ENCODE results near the gene VKORC1. TPM values are rescaled to one million over a fixed set of nuclear protein-coding genes. Genes with fewer than 3 reads are reported as not detected.

Gene VKORC1
- total and polyA plus RNA-seq, 8 donors: 62.0 to 102 (median 64.8) TPM

GRCh38 chr16:31050280-31051030 is 44.1 kb downstream of the VKORC1 start:
- Histone ChIP-seq H3K36me3 (no peaks in the 10 kb centered on the region), H3K27ac (no peak overlapping the region), H3K9me3 (no peaks in the 10 kb centered on the region), H3K27me3 (no peaks in the 10 kb centered on the region), H3K4me3 (no peak overlapping the region), H3K4me1 (no peaks in the 10 kb centered on the region)
- ATAC-seq (no peak), DNase-seq (no peak)
- TF ChIP-seq CTCF (IDR thresholded peaks at IDR 0.05): no peak
- intact Hi-C loops (cut with DNase I): no loop called here

GRCh38 chr16:31043898-31044481 is 50.6 kb downstream of the VKORC1 start:
- no peaks in the 10 kb centered on the region for H3K27me3 ChIP-seq
- DNase-seq (no peak), ATAC-seq (no peak)
- no peak overlapping the region for H3K4me3 ChIP-seq
- no peaks in the 10 kb centered on the region for H3K4me1 ChIP-seq
- peaks cover 0 to 49% of the 10 kb centered on the region in 2 donors for H3K36me3 ChIP-seq
- no peak for TF ChIP-seq CTCF (IDR thresholded peaks at IDR 0.05)
- no peaks in the 10 kb centered on the region for H3K9me3 ChIP-seq
- H3K27ac ChIP-seq: no peak overlapping the region
- intact Hi-C loops (cut with DNase I): no loop called here

GRCh38 chr16:31043352-31043751 is 51.2 kb downstream of the VKORC1 start:
- H3K36me3 ChIP-seq: peaks cover 0 to 55% of the 10 kb centered on the region in 2 donors
- ATAC-seq (no peak), DNase-seq (no peak)
- intact Hi-C loops (cut with DNase I): no loop called here
- H3K27ac ChIP-seq: no peak overlapping the region
- no peaks in the 10 kb centered on the region for H3K4me1 ChIP-seq
- TF ChIP-seq CTCF (IDR thresholded peaks at IDR 0.05): no peak
- no peak overlapping the region for H3K4me3 ChIP-seq
- H3K27me3 ChIP-seq: no peaks in the 10 kb centered on the region
- no peaks in the 10 kb centered on the region for H3K9me3 ChIP-seq

- H3K4me3 ChIP-seq: no peak overlapping the region
- TF ChIP-seq CTCF (IDR thresholded peaks at IDR 0.05): no peak
- peaks cover 0 to 60% of the 10 kb centered on the region in 2 donors for H3K36me3 ChIP-seq
- DNase-seq: no peak
- H3K4me1 ChIP-seq: no peaks in the 10 kb centered on the region
- H3K27ac ChIP-seq: no peak overlapping the region
- H3K27me3 ChIP-seq: no peaks in the 10 kb centered on the region
- H3K9me3 ChIP-seq: no peaks in the 10 kb centered on the region
- intact Hi-C loops (cut with DNase I): no loop called here
- no peak for ATAC-seq
Observed at GRCh38 chr16:31042866-31043265, 51.7 kb downstream of the VKORC1 start.

Other genes starting within 250 kb of the VKORC1 start
- gene BCL7C, start 200.7 kb downstream of the VKORC1 start, total RNA-seq: 10 to 100 TPM; 25.8 to 29.3 TPM
- 10 to 100 TPM; 36.0 to 50.5 (median 46.5) TPM for gene BCL7C, start 200.7 kb downstream of the VKORC1 start, polyA plus RNA-seq (ENCODE audit: insufficient read length in 6 of 6)
- gene CTF1, start 198.2 kb downstream of the VKORC1 start, total RNA-seq: 1 to 10 TPM; 4.5 to 7.9 TPM
- 10 to 100 TPM in 2 of 6 donors, 1 to 10 TPM in 4; 8.8 to 10.5 (median 9.3) TPM for gene CTF1, start 198.2 kb downstream of the VKORC1 start, polyA plus RNA-seq (ENCODE audit: insufficient read length in 6 of 6)
- 10 to 100 TPM; 11.2 to 18.7 TPM for gene FBXL19, start 171.2 kb downstream of the VKORC1 start, total RNA-seq
- 10 to 100 TPM; 13.8 to 26.8 (median 20.9) TPM for gene FBXL19, start 171.2 kb downstream of the VKORC1 start, polyA plus RNA-seq (ENCODE audit: insufficient read length in 6 of 6)
- gene ORAI3, start 145.7 kb downstream of the VKORC1 start, total RNA-seq: 10 to 100 TPM; 20.7 to 23.2 TPM
- gene ORAI3, start 145.7 kb downstream of the VKORC1 start, polyA plus RNA-seq (ENCODE audit: insufficient read length in 6 of 6): 10 to 100 TPM; 16.9 to 20.7 (median 18.6) TPM
- 10 to 100 TPM; 12.1 to 16.4 TPM for gene SETD1A, start 137.0 kb downstream of the VKORC1 start, total RNA-seq
- gene SETD1A, start 137.0 kb downstream of the VKORC1 start, polyA plus RNA-seq (ENCODE audit: insufficient read length in 6 of 6): 10 to 100 TPM; 14.7 to 21.5 (median 15.3) TPM
- 10 to 100 TPM; 25.9 to 28.4 TPM for gene HSD3B7, start 109.6 kb downstream of the VKORC1 start, total RNA-seq
- gene HSD3B7, start 109.6 kb downstream of the VKORC1 start, polyA plus RNA-seq (ENCODE audit: insufficient read length in 6 of 6): 1 to 10 TPM; 3.9 to 5.1 (median 4.5) TPM
- gene STX1B, start 84.2 kb downstream of the VKORC1 start, total RNA-seq: under 1 TPM; 0.47 to 0.50 TPM
- under 1 TPM; 0.24 to 0.85 (median 0.60) TPM for gene STX1B, start 84.2 kb downstream of the VKORC1 start, polyA plus RNA-seq (ENCODE audit: insufficient read length in 6 of 6)
- gene STX4, start 61.2 kb downstream of the VKORC1 start, total RNA-seq: 10 to 100 TPM; 65.4 to 84.8 TPM
- gene STX4, start 61.2 kb downstream of the VKORC1 start, polyA plus RNA-seq (ENCODE audit: insufficient read length in 6 of 6): 10 to 100 TPM; 37.7 to 47.6 (median 42.0) TPM
- 10 to 100 TPM; 11.8 to 12.2 TPM for gene ZNF668, start 20.6 kb downstream of the VKORC1 start, total RNA-seq
- 1 to 10 TPM; 3.8 to 5.9 (median 5.4) TPM for gene ZNF668, start 20.6 kb downstream of the VKORC1 start, polyA plus RNA-seq (ENCODE audit: insufficient read length in 6 of 6)
- 10 to 100 TPM; 15.1 to 18.1 TPM for gene ZNF646, start 20.4 kb downstream of the VKORC1 start, total RNA-seq
- 10 to 100 TPM; 11.3 to 14.6 (median 12.9) TPM for gene ZNF646, start 20.4 kb downstream of the VKORC1 start, polyA plus RNA-seq (ENCODE audit: insufficient read length in 6 of 6)
- gene PRSS53, start 5.9 kb downstream of the VKORC1 start, total RNA-seq: 1 to 10 TPM; 1.9 to 2.9 TPM
- 1 to 10 TPM in 5 of 6 donors, under 1 TPM in 1; 0.96 to 2.9 (median 2.2) TPM for gene PRSS53, start 5.9 kb downstream of the VKORC1 start, polyA plus RNA-seq (ENCODE audit: insufficient read length in 6 of 6)
- gene BCKDK, start 13.6 kb upstream of the VKORC1 start, total RNA-seq: 10 to 100 TPM; 36.1 to 43.8 TPM
- 10 to 100 TPM; 32.8 to 40.9 (median 38.9) TPM for gene BCKDK, start 13.6 kb upstream of the VKORC1 start, polyA plus RNA-seq (ENCODE audit: insufficient read length in 6 of 6)
- gene KAT8, start 22.9 kb upstream of the VKORC1 start, total RNA-seq: 10 to 100 TPM; 49.8 to 55.0 TPM
- gene KAT8, start 22.9 kb upstream of the VKORC1 start, polyA plus RNA-seq (ENCODE audit: insufficient read length in 6 of 6): 10 to 100 TPM; 59.6 to 74.6 (median 63.9) TPM
- 100 to 1,000 TPM in 1 of 2 donors, 10 to 100 TPM in 1; 61.2 to 129 TPM for gene PRSS8, start 40.9 kb upstream of the VKORC1 start, total RNA-seq
- 100 to 1,000 TPM in 5 of 6 donors, 10 to 100 TPM in 1; 98.0 to 123 (median 107) TPM for gene PRSS8, start 40.9 kb upstream of the VKORC1 start, polyA plus RNA-seq (ENCODE audit: insufficient read length in 6 of 6)
- gene PRSS36, start 55.3 kb upstream of the VKORC1 start, total RNA-seq: 1 to 10 TPM; 4.8 to 5.8 TPM
- 1 to 10 TPM in 5 of 6 donors, under 1 TPM in 1; 0.70 to 3.3 (median 1.9) TPM for gene PRSS36, start 55.3 kb upstream of the VKORC1 start, polyA plus RNA-seq (ENCODE audit: insufficient read length in 6 of 6)
- gene FUS, start 85.3 kb upstream of the VKORC1 start, total RNA-seq: 100 to 1,000 TPM; 180 to 259 TPM
- gene FUS, start 85.3 kb upstream of the VKORC1 start, polyA plus RNA-seq (ENCODE audit: insufficient read length in 6 of 6): 100 to 1,000 TPM; 663 to 829 (median 794) TPM
- gene PYCARD, start 108.0 kb upstream of the VKORC1 start, total RNA-seq: 10 to 100 TPM; 46.4 to 59.8 TPM
- 10 to 100 TPM; 13.2 to 21.9 (median 15.5) TPM for gene PYCARD, start 108.0 kb upstream of the VKORC1 start, polyA plus RNA-seq (ENCODE audit: insufficient read length in 6 of 6)
- gene TRIM72, start 119.3 kb upstream of the VKORC1 start, total RNA-seq: under 1 TPM; 0.06 to 0.08 TPM
- under 1 TPM; 0.14 to 0.24 (median 0.18) TPM for gene TRIM72, start 119.3 kb upstream of the VKORC1 start, polyA plus RNA-seq (ENCODE audit: insufficient read length in 6 of 6)
- not detected for gene PYDC1, start 122.3 kb upstream of the VKORC1 start, total RNA-seq
- gene PYDC1, start 122.3 kb upstream of the VKORC1 start, polyA plus RNA-seq (ENCODE audit: insufficient read length in 6 of 6): not detected
- gene ITGAM, start 165.2 kb upstream of the VKORC1 start, total RNA-seq: 10 to 100 TPM; 44.5 to 91.3 TPM
- gene ITGAM, start 165.2 kb upstream of the VKORC1 start, polyA plus RNA-seq (ENCODE audit: insufficient read length in 6 of 6): 1 to 10 TPM; 2.3 to 5.1 (median 3.2) TPM